ENCODE results near the gene THRAP3.

- TF ChIP-seq EZH2 (IDR thresholded peaks at IDR 0.05; ENCODE audit: insufficient read depth, poor library complexity, severe bottlenecking) (no peak), EZH2phosphoT487 (IDR thresholded peaks at IDR 0.05; ENCODE audit: insufficient read depth, low read depth) (no peak)
Observed at GRCh38 chr1:36276688-36277087, 52.4 kb downstream of the THRAP3 start.

Data from GM23248 (cell line).